AG08395 (cell line): Measurements from ENCODE around the gene IFNA17.
A peak's percentile ranks its signal among the peaks of the same experiment; 100 is the strongest.
"Not testable (repeated sequence)": the region's sequence is repeated elsewhere in the genome, so short reads cannot be mapped to it uniquely, and the experiment has no call there.

Experiments used
- DNase-seq: peaks from one replicate; pipeline ENCODE4 v3.0.0; 2012; ENCODE audit warnings: mixed read lengths, low spot score

IFNA17 gene

GRCh38 chr9:21210782-21211181 is 17.2 kb downstream of the IFNA17 start:
- not testable (repeated sequence) for DNase-seq

DNA sequence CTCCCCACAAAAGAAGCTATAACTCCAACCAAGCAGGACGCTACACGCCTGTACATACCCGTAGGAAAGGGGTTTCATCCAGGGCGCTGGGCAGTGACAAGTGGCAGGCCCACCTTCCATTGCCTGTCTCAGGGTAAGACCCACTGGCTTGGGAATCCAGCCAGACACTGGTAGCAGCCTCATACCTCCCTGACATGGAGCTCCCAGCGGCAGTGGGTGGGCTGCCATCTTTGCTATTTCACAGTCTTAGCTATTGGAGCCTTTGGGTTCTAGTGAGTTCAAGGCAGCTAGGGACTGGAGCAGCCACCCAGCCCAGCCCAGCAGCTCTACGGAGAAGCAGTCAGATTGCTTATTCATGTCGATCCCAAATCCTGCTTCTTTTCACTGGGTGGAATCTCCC is 17.7 kb downstream of the IFNA17 start:
- DNase-seq = no peak

GRCh38 chr9:21207043-21207442 is 21.0 kb downstream of the IFNA17 start, which contains the start of gene IFNA10:
Gene IFNA10 (minus strand): TSS chr9:21207143. CDS start chr9:21207097, 46 bp downstream.
- DNase-seq = not testable (repeated sequence)

GRCh38 chr9:21205204-21205603 is 22.8 kb downstream of the IFNA17 start:
- no peak for DNase-seq

DNA sequence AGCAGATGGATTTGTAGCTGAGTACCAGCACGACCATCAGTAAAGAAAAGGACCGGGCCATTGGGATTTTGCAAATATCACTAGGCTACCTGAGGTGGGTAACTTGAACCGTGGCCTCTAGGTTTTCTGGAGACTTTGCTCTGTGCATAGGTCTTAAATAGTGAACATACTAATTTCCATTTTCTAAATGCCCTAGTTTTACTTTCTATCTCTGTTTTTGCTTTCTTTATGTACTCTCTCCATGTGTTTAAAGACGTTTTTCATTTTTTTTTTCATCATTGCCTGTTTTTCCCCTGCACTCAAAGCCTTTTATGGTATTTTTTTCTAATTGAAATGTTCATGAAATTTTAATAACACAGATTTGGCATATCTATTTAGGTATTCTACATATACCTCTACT is 25.9 kb downstream of the IFNA17 start, which contains the start of gene IFNA7:
IFNA7 (minus strand) TSS at position 101 of the 400 bp plus-strand sequence; CDS start at position 61, 40 bp downstream.
- not testable (repeated sequence) for DNase-seq

GRCh38 chr9:21194867-21195776 is 32.9 kb downstream of the IFNA17 start:
- peak; percentile 3 for DNase-seq

GRCh38 chr9:21187487-21187886 is 40.5 kb downstream of the IFNA17 start, which contains the start of gene IFNA4:
Gene IFNA4 (minus strand): TSS chr9:21187587. CDS start chr9:21187531, 56 bp downstream.
- not testable (repeated sequence) for DNase-seq

- not testable (repeated sequence) for DNase-seq
These were observed 44.9 kb downstream of the IFNA17 start for GRCh38 chr9:21182810-21183736.
